H1 (cell line): Measurements from ENCODE around the gene SH2D2A. TPM values are rescaled to one million over a fixed set of nuclear protein-coding genes. Genes with fewer than 3 reads are reported as not detected.

Source experiments
- CTCF ChIA-PET: fragments of 300-600 bp; sonication (Branson Sonifier 250); formaldehyde crosslinking; loops from one replicate; lab custom pipeline; 2021; ENCODE audit not compliant: partially characterized antibody; lab: Charles Lee
- POLR2A ChIA-PET: fragments of 300-600 bp; sonication (Branson Sonifier 250); formaldehyde crosslinking; loops from one replicate; lab custom pipeline; 2021; ENCODE audit warnings: inconsistent platforms; ENCODE audit not compliant: partially characterized antibody; lab: Charles Lee
- DNase-seq, 2 experiments: peaks; one replicate each; pipeline versions ENCODE4 v3.0.0 to v3.0.0-alpha.2; 2010 to 2022; ENCODE audit warnings: low spot score in 2 of 2, low read depth in 1 of 2, mixed read lengths in 1 of 2
- FAIRE-seq: peaks from 2 replicates; lab custom pipeline; 2011; peaks lifted over from hg19 to GRCh38; lab: Jason Lieb, UNC
- H2AFZ ChIP-seq: 2 replicates; pipeline ENCODE4 v1.8.1; 2012; ENCODE audit warnings: low read length, inconsistent platforms
- H2AK5ac ChIP-seq: 2 replicates; pipeline ENCODE4 v1.6.1; 2013; ENCODE audit warnings: low read depth, low read length
- H2BK120ac ChIP-seq: replicated peaks from 2 replicates; pipeline ENCODE3; 2013; ENCODE audit warnings: low read depth, low read length, inconsistent platforms
- H2BK12ac ChIP-seq: 2 replicates; pipeline ENCODE4 v1.6.1; 2013; ENCODE audit warnings: low read depth, low read length
- H2BK15ac ChIP-seq: 2 replicates; pipeline ENCODE4 v1.6.1; 2013; ENCODE audit warnings: low read length
- H2BK20ac ChIP-seq: 2 replicates; pipeline ENCODE4 v1.6.1; 2013; ENCODE audit warnings: low read length
- H2BK5ac ChIP-seq: 2 replicates; pipeline ENCODE4 v1.6.1; 2013; ENCODE audit warnings: low read depth, low read length
- H3K14ac ChIP-seq: 2 replicates; pipeline ENCODE4 v1.6.1; 2013; ENCODE audit warnings: inconsistent platforms; ENCODE audit not compliant: insufficient read length
- H3K18ac ChIP-seq: 2 replicates; pipeline ENCODE4 v1.6.1; 2013; ENCODE audit warnings: low read length; ENCODE audit errors: extremely low read depth
- H3K23ac ChIP-seq: 2 replicates; pipeline ENCODE4 v1.6.1; 2013; ENCODE audit warnings: inconsistent platforms; ENCODE audit not compliant: insufficient read length
- H3K23me2 ChIP-seq: 2 replicates; pipeline ENCODE4 v1.6.1; 2013; ENCODE audit warnings: low read depth, low read length
- H3K27ac ChIP-seq: 2 replicates; pipeline ENCODE4 v1.6.1; 2011; ENCODE audit warnings: low read depth, low read length, inconsistent platforms
- H3K27me3 ChIP-seq, 4 experiments: replicated peaks in 1 of 4; 1 replicate in 1 of 4; 2 replicates in 3 of 4; pipeline versions ENCODE4 v1.6.1 to v1.8.1; 2011 to 2013; ENCODE audit warnings: low read length in 3 of 4, mild to moderate bottlenecking in 3 of 4, inconsistent platforms in 2 of 4, mixed read lengths in 2 of 4, moderate library complexity in 1 of 4; ENCODE audit not compliant: control insufficient read depth in 3 of 4, insufficient read depth in 3 of 4; ENCODE audit errors: extremely low read depth in 1 of 4
- H3K36me3 ChIP-seq, 4 experiments: 2 replicates each; pipeline versions ENCODE4 v1.6.1 to v1.8.1; 2011 to 2013; ENCODE audit warnings: mild to moderate bottlenecking in 4 of 4, low read length in 3 of 4, moderate library complexity in 2 of 4, control low read depth in 1 of 4, inconsistent platforms in 1 of 4; ENCODE audit not compliant: insufficient read depth in 4 of 4, control insufficient read depth in 2 of 4
- H3K4ac ChIP-seq: replicated peaks from 2 replicates; pipeline ENCODE3; 2013; ENCODE audit warnings: low read length, low read depth, mixed read lengths, inconsistent platforms; ENCODE audit not compliant: insufficient read length
- H3K4me1 ChIP-seq, 4 experiments: replicated peaks in 1 of 4; 1 replicate in 1 of 4; 2 replicates in 3 of 4; pipeline versions ENCODE4 v1.6.1 to v1.8.1; 2011 to 2013; ENCODE audit warnings: low read length in 3 of 4, inconsistent platforms in 2 of 4, mixed read lengths in 1 of 4; ENCODE audit not compliant: insufficient read depth in 4 of 4, control insufficient read depth in 3 of 4
- H3K4me2 ChIP-seq, 2 experiments: 2 replicates each; pipeline versions ENCODE4 v1.6.1 to v1.8.1; 2011 to 2013; ENCODE audit warnings: low read depth in 2 of 2, low read length in 2 of 2, control low read depth in 1 of 2, inconsistent platforms in 1 of 2, mild to moderate bottlenecking in 1 of 2; ENCODE audit not compliant: insufficient read depth in 1 of 2
- H3K4me3 ChIP-seq, 4 experiments: fragments of 200-600, 300-600 bp in 1 of 4; sonication (generic), shearing (Covaris generic), sonication (Bioruptor Twin) in 1 of 4; 2 replicates each; pipeline versions ENCODE4 v1.5.1 to v1.8.1; 2011 to 2016; ENCODE audit warnings: low read length in 4 of 4, low read depth in 3 of 4, control low read depth in 2 of 4, inconsistent platforms in 2 of 4, mild to moderate bottlenecking in 2 of 4, mixed read lengths in 1 of 4, moderate library complexity in 1 of 4; ENCODE audit not compliant: insufficient read depth in 2 of 4; ENCODE audit errors: extremely low read depth in 1 of 4
- H3K56ac ChIP-seq: replicated peaks from 2 replicates; pipeline ENCODE3; 2013; ENCODE audit warnings: low read depth, mild to moderate bottlenecking, mixed read lengths, low read length, inconsistent platforms; ENCODE audit not compliant: insufficient read length
- H3K79me1 ChIP-seq: 2 replicates; pipeline ENCODE4 v1.6.1; 2013; ENCODE audit warnings: low read depth, low read length, control low read depth
- H3K79me2 ChIP-seq, 2 experiments: 2 replicates each; pipeline versions ENCODE4 v1.6.1 to v1.8.1; 2012 to 2013; ENCODE audit warnings: low read length in 2 of 2, mild to moderate bottlenecking in 2 of 2, inconsistent platforms in 1 of 2; ENCODE audit not compliant: insufficient read depth in 2 of 2, control insufficient read depth in 1 of 2
- H3K9ac ChIP-seq, 4 experiments: replicated peaks in 1 of 4; 1 replicate in 1 of 4; 2 replicates in 3 of 4; pipeline versions ENCODE4 v1.6.1 to v1.8.1; 2011 to 2013; ENCODE audit warnings: low read depth in 3 of 4, low read length in 3 of 4, control low read depth in 2 of 4, mild to moderate bottlenecking in 2 of 4, moderate library complexity in 2 of 4, inconsistent platforms in 1 of 4; ENCODE audit errors: extremely low read depth in 1 of 4
- H3K9me3 ChIP-seq, 2 experiments: 2 replicates each; pipeline versions ENCODE4 v1.6.1 to v1.8.1; 2012 to 2013; ENCODE audit warnings: mild to moderate bottlenecking in 2 of 2, moderate library complexity in 2 of 2, control low read depth in 1 of 2, inconsistent platforms in 1 of 2, low read depth in 1 of 2, low read length in 1 of 2, mixed read lengths in 1 of 2; ENCODE audit not compliant: insufficient read depth in 2 of 2
- H4K20me1 ChIP-seq, 2 experiments: replicated peaks in 1 of 2; 2 replicates each; pipeline versions ENCODE3 to v1.8.1; 2011 to 2013; ENCODE audit warnings: inconsistent platforms in 2 of 2, low read length in 2 of 2, mild to moderate bottlenecking in 1 of 2; ENCODE audit not compliant: insufficient read depth in 2 of 2, control insufficient read depth in 1 of 2
- H4K5ac ChIP-seq: 2 replicates; pipeline ENCODE4 v1.6.1; 2013; ENCODE audit warnings: low read length, low read depth, mixed read lengths, inconsistent platforms; ENCODE audit not compliant: insufficient read length
- H4K8ac ChIP-seq: 2 replicates; pipeline ENCODE4 v1.8.0; 2013; ENCODE audit warnings: mild to moderate bottlenecking, moderate library complexity, low read length, inconsistent platforms; ENCODE audit not compliant: insufficient read depth; ENCODE audit errors: extremely low read depth
- H4K91ac ChIP-seq: replicated peaks from 2 replicates; pipeline ENCODE3; 2013; ENCODE audit warnings: low read length, mixed read lengths, inconsistent platforms; ENCODE audit not compliant: insufficient read length
- GABPA ChIP-seq: IDR thresholded peaks from 2 replicates; pipeline ENCODE4 v1.6.1; 2011; ENCODE audit warnings: mild to moderate bottlenecking, low read length, moderate library complexity, borderline replicate concordance; ENCODE audit not compliant: insufficient read depth
- KDM4A ChIP-seq: IDR thresholded peaks from one replicate; pipeline ENCODE4 v1.7.1; 2012; ENCODE audit warnings: low read depth, mild to moderate bottlenecking, moderate library complexity, low read length, inconsistent platforms; ENCODE audit not compliant: severe bottlenecking
- RAD21 ChIP-seq, 2 experiments: IDR thresholded peaks in 1 of 2; conservative IDR thresholded peaks in 1 of 2; 2 replicates each; pipeline ENCODE4 v1.6.1; 2011; ENCODE audit warnings: low read depth in 2 of 2, low read length in 2 of 2, improper control_type of control experiment in 1 of 2, inconsistent platforms in 1 of 2, mild to moderate bottlenecking in 1 of 2, moderate library complexity in 1 of 2
- SIN3A ChIP-seq, 2 experiments: IDR thresholded peaks in 1 of 2; conservative IDR thresholded peaks in 1 of 2; 2 replicates each; pipeline ENCODE4 v1.6.1; 2011 to 2012; ENCODE audit warnings: low read length in 2 of 2, improper control_type of control experiment in 1 of 2, low read depth in 1 of 2, mild to moderate bottlenecking in 1 of 2
- WGBS, 2 experiments: shearing (Covaris generic) in 1 of 2; methylation state at CpG; one replicate each; pipeline versions ENCODE4 v1.1.6 to v1.1.7; 2013 to 2015; ENCODE audit warnings: low lambda C conversion rate in 2 of 2, mixed read lengths in 2 of 2, inconsistent platforms in 1 of 2, low coverage in 1 of 2, missing lambda C conversion rate in 1 of 2; ENCODE audit not compliant: insufficient replicate concordance in 2 of 2, insufficient coverage in 1 of 2, insufficient read length in 1 of 2; ENCODE audit errors: extremely low coverage in 1 of 2, missing lambda C conversion rate in 1 of 2; 5-methylcytosine and 5-hydroxymethylcytosine counted together
- polyA plus RNA-seq, 7 experiments: library from polyadenylated mRNA; depleted of rRNA in 3 of 7; stranded (reverse) in 5 of 7; unstranded in 2 of 7; fragments of >200 nt in 5 of 7; fragments of 200-250 nt in 2 of 7; gene quantifications; 1 replicate in 5 of 7; 2 replicates in 1 of 7; 4 replicates in 1 of 7; pipeline versions ENCODE4 v1.2.1 to v1.2.3, GENCODE V29; 2011 to 2013; ENCODE audit warnings: missing spikeins in 2 of 7, mixed read lengths in 2 of 7
- total RNA-seq: library from RNA; stranded (reverse); fragmentation: NEBNext Ultra II Directional; extraction: Animal tissue kit (Norgen Biotek cat#: 25700); gene quantifications from 2 replicates; pipeline ENCODE4 v1.2.1, GENCODE V29; 2021
- TF ChIP-seq, protein P1 (sequence below), 3 experiments: IDR thresholded peaks; 1 replicate in 2 of 3; 2 replicates in 1 of 3; pipeline versions ENCODE4 v1.5.1 to v1.6.1; 2011; ENCODE audit warnings: low read length in 3 of 3, mild to moderate bottlenecking in 3 of 3, inconsistent platforms in 2 of 3, low read depth in 1 of 3, moderate library complexity in 1 of 3; ENCODE audit not compliant: insufficient read depth in 1 of 3; ENCODE audit errors: control extremely low read depth in 1 of 3
- TF ChIP-seq, protein P2 (sequence below): IDR thresholded peaks from 2 replicates; pipeline ENCODE4 v1.6.1; 2012; ENCODE audit warnings: inconsistent platforms

The SH2D2A gene
- total and polyA plus RNA-seq, 2 of the 8 experiments (the other 6 are each of a cell fraction or from before 2014, with no cell fraction given) = 3.3 to 7.9 TPM

DNA sequence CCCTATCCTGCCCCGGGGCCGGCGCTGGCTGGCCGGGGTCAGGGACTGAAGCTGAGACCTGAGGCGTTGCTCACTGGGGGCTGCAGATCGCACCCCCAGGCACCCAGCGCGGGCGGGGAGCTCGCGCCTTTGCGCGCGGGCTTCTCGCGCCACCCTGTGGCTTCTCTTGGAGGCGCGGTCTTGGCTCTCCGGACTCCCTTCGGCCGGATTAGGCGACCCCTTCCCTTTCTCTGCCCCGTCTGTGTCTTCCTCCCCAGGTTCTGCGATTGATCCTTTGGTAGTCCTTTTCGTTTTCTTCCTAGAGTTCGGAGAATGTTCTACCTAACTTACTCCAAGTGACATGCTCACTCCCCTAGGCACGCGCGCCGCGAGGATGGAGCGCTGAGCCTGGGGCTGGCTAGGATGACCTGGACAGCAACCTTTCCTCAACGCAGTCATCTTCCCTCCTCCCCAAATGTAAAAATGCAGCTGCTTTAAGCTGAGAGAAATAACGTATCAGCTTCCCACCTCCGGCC, 43.5 kb upstream of the SH2D2A start:
- H4K20me1 ChIP-seq = peaks cover 1 to 10% of the 10 kb centered on the region in 2 experiments
- H3K4me3 ChIP-seq = peak overlapping the region; percentile 31 to 62 (median 58)
- peak; percentile 19; the same call in 1 of the 2 replicates for TF ChIP-seq GABPA
- peak in 1 of 2 experiments; percentile 52; a peak in 2 of 4 replicates for TF ChIP-seq SIN3A (conservative IDR thresholded peaks at IDR 0.05 in 1 of 2, IDR thresholded peaks at IDR 0.05 in 1 of 2; ENCODE audit: low read depth in 1 of 2, low read length in 2 of 2)
- TF ChIP-seq, protein P1, sequence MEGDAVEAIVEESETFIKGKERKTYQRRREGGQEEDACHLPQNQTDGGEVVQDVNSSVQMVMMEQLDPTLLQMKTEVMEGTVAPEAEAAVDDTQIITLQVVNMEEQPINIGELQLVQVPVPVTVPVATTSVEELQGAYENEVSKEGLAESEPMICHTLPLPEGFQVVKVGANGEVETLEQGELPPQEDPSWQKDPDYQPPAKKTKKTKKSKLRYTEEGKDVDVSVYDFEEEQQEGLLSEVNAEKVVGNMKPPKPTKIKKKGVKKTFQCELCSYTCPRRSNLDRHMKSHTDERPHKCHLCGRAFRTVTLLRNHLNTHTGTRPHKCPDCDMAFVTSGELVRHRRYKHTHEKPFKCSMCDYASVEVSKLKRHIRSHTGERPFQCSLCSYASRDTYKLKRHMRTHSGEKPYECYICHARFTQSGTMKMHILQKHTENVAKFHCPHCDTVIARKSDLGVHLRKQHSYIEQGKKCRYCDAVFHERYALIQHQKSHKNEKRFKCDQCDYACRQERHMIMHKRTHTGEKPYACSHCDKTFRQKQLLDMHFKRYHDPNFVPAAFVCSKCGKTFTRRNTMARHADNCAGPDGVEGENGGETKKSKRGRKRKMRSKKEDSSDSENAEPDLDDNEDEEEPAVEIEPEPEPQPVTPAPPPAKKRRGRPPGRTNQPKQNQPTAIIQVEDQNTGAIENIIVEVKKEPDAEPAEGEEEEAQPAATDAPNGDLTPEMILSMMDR (IDR thresholded peaks at IDR 0.05; ENCODE audit: control extremely low read depth in 1 of 3, insufficient read depth in 1 of 3, low read depth in 1 of 3, low read length in 3 of 3) = peak; percentile 67 to 80 (median 74)
- TF ChIP-seq, protein P2, sequence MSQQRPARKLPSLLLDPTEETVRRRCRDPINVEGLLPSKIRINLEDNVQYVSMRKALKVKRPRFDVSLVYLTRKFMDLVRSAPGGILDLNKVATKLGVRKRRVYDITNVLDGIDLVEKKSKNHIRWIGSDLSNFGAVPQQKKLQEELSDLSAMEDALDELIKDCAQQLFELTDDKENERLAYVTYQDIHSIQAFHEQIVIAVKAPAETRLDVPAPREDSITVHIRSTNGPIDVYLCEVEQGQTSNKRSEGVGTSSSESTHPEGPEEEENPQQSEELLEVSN = peak; percentile 13; the same call in 1 of the 2 replicates
- TF ChIP-seq RAD21 (IDR thresholded peaks at IDR 0.05 in 1 of 2, conservative IDR thresholded peaks at IDR 0.05 in 1 of 2; ENCODE audit: low read depth in 2 of 2, low read length in 2 of 2) = peak; percentile 76 to 83
- TF ChIP-seq KDM4A = no peak
- no peak overlapping the region for H4K91ac ChIP-seq
- no peak overlapping the region for H2BK15ac ChIP-seq
- H3K79me2 ChIP-seq = no peaks in the 10 kb centered on the region
- H3K4me2 ChIP-seq = peak overlapping the region; percentile 73 to 94
- no peak overlapping the region for H3K23ac ChIP-seq
- peaks cover 19% of the 10 kb centered on the region; the same call in 1 of the 2 replicates for H3K23me2 ChIP-seq
- no peak overlapping the region for H2BK20ac ChIP-seq
- no peak overlapping the region for H3K14ac ChIP-seq
- no peaks in the 10 kb centered on the region for H3K79me1 ChIP-seq
- no peak overlapping the region for H2BK120ac ChIP-seq
- peaks cover 0 to 2% (median 0%) of the 10 kb centered on the region in 4 experiments; a peak in 1 of 8 replicates for H3K36me3 ChIP-seq
- FAIRE-seq = no peak
- H4K8ac ChIP-seq = no peak overlapping the region
- H2AFZ ChIP-seq = peak overlapping the region; percentile 66; the same call in 1 of the 2 replicates
- POLR2A ChIA-PET = interaction anchor here (0.6 to 2.5 kb wide), 19 partner anchors 11 to 168 kb away, joined by 3 to 7 read pairs (median 3); partner anchors contain the start of gene MRPL24
- no peak overlapping the region for H3K9ac ChIP-seq
- H2BK12ac ChIP-seq = no peak overlapping the region
- no peak overlapping the region for H3K4ac ChIP-seq
- H3K9me3 ChIP-seq = no peaks in the 10 kb centered on the region
- no peak overlapping the region for H2AK5ac ChIP-seq
- no peak overlapping the region; the same call in none of the 2 replicates for H3K18ac ChIP-seq
- WGBS, 2 experiments = 7% methylated on average over 32 of the region's 35 CpGs; no CpG with 5 or more reads in 1 of the 2 experiments
- H3K27me3 ChIP-seq = peaks cover 55 to 87% (median 82%) of the 10 kb centered on the region in 4 experiments
- no peak overlapping the region for H4K5ac ChIP-seq
- CTCF ChIA-PET = interaction anchor here (0.6 to 25.2 kb wide), 40 partner anchors 11 to 965 kb away, joined by 3 to 719 read pairs (median 6); partner anchors contain the start of genes CRABP2, HDGF, ISG20L2 and LRRC71
- H3K56ac ChIP-seq = no peak overlapping the region
- no peak overlapping the region for H2BK5ac ChIP-seq
- H3K4me1 ChIP-seq = peaks cover 0 to 15% (median 9%) of the 10 kb centered on the region in 4 experiments; a peak in 6 of 7 replicates
- no peak overlapping the region for H3K27ac ChIP-seq
- DNase-seq = peak in 1 of 2 experiments; percentile 85
